Nephron progenitor cell (in vitro differentiated cells): ENCODE measurements around the gene SEC14L3.

Source experiments
- DNase-seq: peaks from one replicate; pipeline ENCODE4 v3.0.0; 2021
- H3K27ac Mint-ChIP-seq: 2 replicates; pipeline ENCODE4 v1.8.0; 2021; ENCODE audit warnings: mild to moderate bottlenecking, moderate library complexity, mixed read lengths
- H3K27me3 Mint-ChIP-seq: 2 replicates; pipeline ENCODE4 v1.8.0; 2021; ENCODE audit warnings: mild to moderate bottlenecking, low read depth, mixed read lengths; ENCODE audit not compliant: poor library complexity
- H3K36me3 Mint-ChIP-seq: 2 replicates; pipeline ENCODE4 v1.8.0; 2021; ENCODE audit warnings: low read depth, mixed read lengths
- H3K4me1 Mint-ChIP-seq: 2 replicates; pipeline ENCODE4 v1.8.0; 2021; ENCODE audit warnings: mixed read lengths
- H3K4me3 Mint-ChIP-seq: 2 replicates; pipeline ENCODE4 v1.8.0; 2021; ENCODE audit warnings: mild to moderate bottlenecking, moderate library complexity, mixed read lengths
- H3K9me3 Mint-ChIP-seq: 2 replicates; pipeline ENCODE4 v1.8.0; 2021; ENCODE audit warnings: mild to moderate bottlenecking, moderate library complexity, mixed read lengths
- CTCF ChIP-seq: fragments of 200-600 bp; sonication (generic); IDR thresholded peaks from 2 replicates; pipeline ENCODE4 v1.5.0; 2021; ENCODE audit warnings: antibody characterized with exemption

Gene SEC14L3

GRCh38 chr22:30423301-30423958 lies 48.4 kb downstream of the SEC14L3 start:
- no peaks in the 10 kb centered on the region for H3K9me3 Mint-ChIP-seq
- H3K27ac Mint-ChIP-seq: peak overlapping the region; percentile 98
- TF ChIP-seq CTCF: no peak
- H3K36me3 Mint-ChIP-seq: peaks cover 28% of the 10 kb centered on the region
- peaks cover 53% of the 10 kb centered on the region for H3K4me1 Mint-ChIP-seq
- no peak for DNase-seq
- peak overlapping the region; percentile 91 for H3K4me3 Mint-ChIP-seq
- peaks cover 4% of the 10 kb centered on the region for H3K27me3 Mint-ChIP-seq

- Mint-ChIP-seq H3K27ac (peak overlapping the region; percentile 94), H3K36me3 (peaks cover 21% of the 10 kb centered on the region), H3K9me3 (no peaks in the 10 kb centered on the region), H3K4me3 (peak overlapping the region; percentile 91), H3K27me3 (peaks cover 6% of the 10 kb centered on the region), H3K4me1 (peaks cover 53% of the 10 kb centered on the region)
- no peak for TF ChIP-seq CTCF
- no peak for DNase-seq
Measured at GRCh38 chr22:30422481-30423300, 49.1 kb downstream of the SEC14L3 start.

- Mint-ChIP-seq H3K27me3 (peaks cover 7% of the 10 kb centered on the region), H3K27ac (peak overlapping the region; percentile 94), H3K36me3 (peaks cover 13% of the 10 kb centered on the region), H3K9me3 (no peaks in the 10 kb centered on the region), H3K4me3 (peak overlapping the region; percentile 91), H3K4me1 (peaks cover 52% of the 10 kb centered on the region)
- no peak for TF ChIP-seq CTCF
- DNase-seq: no peak
Measured at GRCh38 chr22:30421695-30422480, 49.9 kb downstream of the SEC14L3 start.

- H3K9me3 Mint-ChIP-seq: no peaks in the 10 kb centered on the region
- H3K36me3 Mint-ChIP-seq: peaks cover 27% of the 10 kb centered on the region
- TF ChIP-seq CTCF: no peak
- H3K27ac Mint-ChIP-seq: peak overlapping the region; percentile 36
- peaks cover 40% of the 10 kb centered on the region for H3K4me1 Mint-ChIP-seq
- DNase-seq: no peak
- peak overlapping the region; percentile 44 for H3K4me3 Mint-ChIP-seq
- peaks cover 7% of the 10 kb centered on the region for H3K27me3 Mint-ChIP-seq
Measured at GRCh38 chr22:30420347-30421125, 51.3 kb downstream of the SEC14L3 start.

- H3K27ac Mint-ChIP-seq: no peak overlapping the region
Measured at GRCh38 chr22:30416837-30417236, 55.0 kb downstream of the SEC14L3 start.

More at GRCh38 chr22:30416837-30417236, 55.0 kb downstream of the SEC14L3 start:
- H3K4me1 Mint-ChIP-seq: peaks cover 30% of the 10 kb centered on the region
- H3K9me3 Mint-ChIP-seq: no peaks in the 10 kb centered on the region
- peaks cover 7% of the 10 kb centered on the region for H3K27me3 Mint-ChIP-seq
- no peak for DNase-seq
- no peak for TF ChIP-seq CTCF
- peaks cover 38% of the 10 kb centered on the region for H3K36me3 Mint-ChIP-seq
- H3K4me3 Mint-ChIP-seq: no peak overlapping the region
